Mesenchymal stem cell (in vitro differentiated cells and primary cell): ENCODE data around the gene VSX1.

Experiments
- DNase-seq: peaks from one replicate; pipeline ENCODE4 v3.0.0-alpha.2; 2013
- H2AFZ ChIP-seq: one replicate; pipeline ENCODE4 v1.6.1; 2013; ENCODE audit warnings: low read depth, mild to moderate bottlenecking, control low read depth, inconsistent platforms, low read length, moderate library complexity
- H2AK5ac ChIP-seq: 2 replicates; pipeline ENCODE4 v1.6.1; 2013; ENCODE audit warnings: low read length, moderate library complexity, mild to moderate bottlenecking, inconsistent platforms; ENCODE audit not compliant: severe bottlenecking
- H2BK120ac ChIP-seq: one replicate; pipeline ENCODE4 v1.6.1; 2013; ENCODE audit warnings: low read depth, mild to moderate bottlenecking, inconsistent platforms, low read length, moderate library complexity
- H2BK12ac ChIP-seq, 2 experiments: one replicate each; pipeline ENCODE4 v1.6.1; 2013; ENCODE audit warnings: inconsistent platforms in 2 of 2, low read length in 2 of 2, mild to moderate bottlenecking in 2 of 2, moderate library complexity in 2 of 2, control low read depth in 1 of 2
- H2BK15ac ChIP-seq: one replicate; pipeline ENCODE4 v1.6.1; 2013; ENCODE audit warnings: mild to moderate bottlenecking, low read depth, inconsistent platforms; ENCODE audit not compliant: poor library complexity, severe bottlenecking
- H2BK5ac ChIP-seq: 2 replicates; pipeline ENCODE4 v1.6.1; 2013; ENCODE audit warnings: low read depth, mild to moderate bottlenecking, low read length, control low read depth, inconsistent platforms; ENCODE audit not compliant: poor library complexity, severe bottlenecking
- H3K14ac ChIP-seq, 2 experiments: one replicate each; pipeline ENCODE4 v1.6.1; 2013; ENCODE audit warnings: inconsistent platforms in 2 of 2, low read length in 2 of 2, control low read depth in 1 of 2, mild to moderate bottlenecking in 1 of 2, moderate library complexity in 1 of 2
- H3K18ac ChIP-seq, 2 experiments: one replicate each; pipeline ENCODE4 v1.6.1; 2013; ENCODE audit warnings: inconsistent platforms in 2 of 2, low read length in 2 of 2, control low read depth in 1 of 2, low read depth in 1 of 2, mild to moderate bottlenecking in 1 of 2
- H3K23ac ChIP-seq, 2 experiments: one replicate each; pipeline ENCODE4 v1.6.1; 2013; ENCODE audit warnings: inconsistent platforms in 2 of 2, low read length in 2 of 2, mild to moderate bottlenecking in 2 of 2, moderate library complexity in 2 of 2, control low read depth in 1 of 2
- H3K27ac ChIP-seq: 2 replicates; pipeline ENCODE4 v1.5.1; 2013; ENCODE audit warnings: mild to moderate bottlenecking, moderate library complexity, low read length, control low read depth, inconsistent platforms; ENCODE audit not compliant: poor library complexity, severe bottlenecking
- H3K27me3 ChIP-seq, 2 experiments: 2 replicates each; pipeline versions ENCODE4 v1.6.1 to v1.7.0; 2013; ENCODE audit warnings: low read length in 2 of 2, mild to moderate bottlenecking in 2 of 2, moderate library complexity in 2 of 2, control low read depth in 1 of 2, inconsistent platforms in 1 of 2; ENCODE audit not compliant: control insufficient read depth in 1 of 2, insufficient read depth in 1 of 2
- H3K36me3 ChIP-seq, 2 experiments: 2 replicates each; pipeline versions ENCODE4 v1.6.1 to v1.7.0; 2013; ENCODE audit warnings: low read length in 2 of 2, control low read depth in 1 of 2, inconsistent platforms in 1 of 2, low read depth in 1 of 2, mild to moderate bottlenecking in 1 of 2; ENCODE audit not compliant: insufficient read depth in 2 of 2, control insufficient read depth in 1 of 2
- H3K4ac ChIP-seq, 2 experiments: one replicate each; pipeline ENCODE4 v1.6.1; 2013; ENCODE audit warnings: inconsistent platforms in 2 of 2, low read length in 2 of 2, mild to moderate bottlenecking in 2 of 2, moderate library complexity in 2 of 2, control low read depth in 1 of 2, low read depth in 1 of 2
- H3K4me1 ChIP-seq: 2 replicates; pipeline ENCODE4 v1.6.1; 2013; ENCODE audit warnings: low read depth, low read length, control low read depth; ENCODE audit not compliant: control insufficient read depth, insufficient read depth
- H3K4me2 ChIP-seq: 2 replicates; pipeline ENCODE4 v1.6.1; 2013; ENCODE audit warnings: low read length, mild to moderate bottlenecking, inconsistent platforms; ENCODE audit not compliant: poor library complexity, severe bottlenecking
- H3K4me3 ChIP-seq, 2 experiments: 2 replicates each; pipeline versions ENCODE4 v1.5.1 to v1.7.0; 2013; ENCODE audit warnings: low read length in 2 of 2, mild to moderate bottlenecking in 2 of 2, control low read depth in 1 of 2, low read depth in 1 of 2; ENCODE audit not compliant: insufficient read depth in 1 of 2
- H3K79me1 ChIP-seq: replicated peaks from 2 replicates; pipeline ENCODE4 v1.6.1; 2013; ENCODE audit warnings: mild to moderate bottlenecking, control low read depth, low read length, inconsistent platforms; ENCODE audit not compliant: poor library complexity, severe bottlenecking
- H3K9ac ChIP-seq: 2 replicates; pipeline ENCODE4 v1.7.0; 2013; ENCODE audit warnings: mild to moderate bottlenecking, low read length, moderate library complexity
- H3K9me3 ChIP-seq: 2 replicates; pipeline ENCODE4 v1.7.0; 2013; ENCODE audit warnings: mild to moderate bottlenecking, low read length; ENCODE audit not compliant: control insufficient read depth
- H4K8ac ChIP-seq: one replicate; pipeline ENCODE4 v1.6.1; 2013; ENCODE audit warnings: inconsistent platforms, mild to moderate bottlenecking, low read length, moderate library complexity
- H4K91ac ChIP-seq: one replicate; pipeline ENCODE4 v1.6.1; 2013; ENCODE audit warnings: mild to moderate bottlenecking, low read length, inconsistent platforms
- WGBS: methylation state at CpG from one replicate; pipeline ENCODE4 v1.1.7; 2013; ENCODE audit warnings: mixed read lengths; 5-methylcytosine and 5-hydroxymethylcytosine counted together

Gene VSX1

DNA sequence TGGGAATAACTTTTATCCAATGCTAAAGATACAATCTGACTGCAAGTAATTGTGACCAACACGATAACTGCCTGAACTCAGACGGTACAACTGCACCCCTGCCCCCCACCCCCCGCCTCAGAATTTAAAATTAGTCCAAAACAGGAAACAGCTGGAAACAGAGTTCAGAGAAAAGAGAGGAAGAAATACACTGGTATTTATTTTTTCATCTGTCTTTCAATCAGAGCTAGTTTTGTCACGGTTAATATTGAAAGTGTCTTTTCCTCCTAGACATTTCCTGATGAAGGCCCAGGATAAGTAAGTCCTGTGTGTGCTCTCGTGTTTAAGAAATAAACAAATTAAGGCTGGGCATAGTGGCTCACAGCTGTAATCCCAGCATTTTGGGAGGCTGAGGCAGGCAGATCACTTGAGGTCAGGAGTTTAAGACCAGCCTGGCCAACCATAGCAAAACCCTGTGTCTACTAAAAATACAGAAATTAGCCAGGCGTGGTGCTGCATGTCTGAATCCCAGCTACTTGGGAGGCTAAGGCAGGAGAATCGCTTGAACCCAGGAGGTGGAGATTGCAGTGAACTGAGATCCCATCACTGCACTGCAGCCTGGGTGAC, 45.5 kb downstream of the VSX1 start:
- H3K14ac ChIP-seq, result no peak overlapping the region
- H4K8ac ChIP-seq, result no peak overlapping the region
- no peaks in the 10 kb centered on the region for H3K79me1 ChIP-seq
- no peak overlapping the region for H3K4ac ChIP-seq
- H3K9me3 ChIP-seq, result no peaks in the 10 kb centered on the region
- H2BK12ac ChIP-seq, result no peak overlapping the region
- 62% methylated on average over 6 of the region's 7 CpGs for WGBS
- no peak overlapping the region for H3K23ac ChIP-seq
- no peak overlapping the region for H3K27ac ChIP-seq
- H2AK5ac ChIP-seq, result no peak overlapping the region
- no peak overlapping the region for H3K4me2 ChIP-seq
- no peak overlapping the region for H3K18ac ChIP-seq
- H3K4me1 ChIP-seq, result peaks cover 22% of the 10 kb centered on the region
- no peak overlapping the region for H2BK5ac ChIP-seq
- no peak overlapping the region for H4K91ac ChIP-seq
- peaks cover 0 to 4% of the 10 kb centered on the region in 2 experiments for H3K27me3 ChIP-seq
- H3K36me3 ChIP-seq, result peaks cover 0 to 4% of the 10 kb centered on the region in 2 experiments
- H2BK120ac ChIP-seq, result no peak overlapping the region
- no peak overlapping the region for H3K9ac ChIP-seq
- H3K4me3 ChIP-seq, result no peak overlapping the region
- no peak for DNase-seq
- no peak overlapping the region for H2BK15ac ChIP-seq
- H2AFZ ChIP-seq, result no peak overlapping the region

DNA sequence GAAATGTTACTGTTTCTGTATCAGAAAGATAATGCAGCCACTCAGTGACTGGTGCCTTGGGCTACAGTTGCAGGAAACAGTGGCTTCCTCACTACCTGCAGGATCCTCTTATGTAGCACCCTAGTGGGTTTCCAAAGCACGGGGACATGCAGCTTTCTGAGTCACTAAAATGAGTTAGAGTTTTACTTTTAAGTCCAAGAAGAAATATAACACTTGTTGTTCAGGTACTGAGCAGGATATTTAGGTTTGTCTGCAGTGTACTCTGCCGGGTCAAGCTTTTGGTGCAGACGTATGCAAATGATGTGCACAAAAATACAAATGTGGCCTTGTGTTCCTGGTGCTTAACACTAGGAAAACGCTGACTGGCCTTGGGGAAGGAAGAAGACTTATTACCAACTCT, 46.0 kb downstream of the VSX1 start:
- no peak overlapping the region for H3K9ac ChIP-seq

DNA sequence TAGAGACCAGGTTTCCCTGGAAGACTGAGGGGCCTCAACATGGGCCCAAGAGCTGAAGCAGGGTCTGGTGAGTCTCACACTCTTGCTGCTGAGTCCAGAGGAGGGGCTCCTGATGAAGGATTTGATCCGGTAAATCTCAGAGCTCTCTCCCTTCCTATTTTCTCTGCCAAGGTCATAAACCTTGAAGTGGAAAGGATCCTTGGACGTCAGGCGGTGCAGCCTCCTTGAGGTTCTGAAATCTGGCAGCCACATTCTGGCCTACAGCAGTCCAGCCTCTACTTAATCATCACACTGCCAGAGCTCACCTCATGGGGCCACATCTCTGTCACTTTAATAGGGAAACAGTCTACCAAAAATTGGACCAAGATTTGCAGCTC, 48.0 kb downstream of the VSX1 start:
- 76% methylated on average over 3 of the region's 3 CpGs for WGBS
- H2BK15ac ChIP-seq, result no peak overlapping the region
- H3K27ac ChIP-seq, result no peak overlapping the region
- no peak overlapping the region for H3K23ac ChIP-seq
- no peaks in the 10 kb centered on the region for H3K79me1 ChIP-seq
- H3K9ac ChIP-seq, result no peak overlapping the region
- H2BK120ac ChIP-seq, result no peak overlapping the region
- H3K4me2 ChIP-seq, result no peak overlapping the region
- H3K9me3 ChIP-seq, result no peaks in the 10 kb centered on the region
- no peak overlapping the region for H2BK12ac ChIP-seq
- no peak overlapping the region for H3K18ac ChIP-seq
- H4K8ac ChIP-seq, result no peak overlapping the region
- no peak overlapping the region for H2AK5ac ChIP-seq
- H3K27me3 ChIP-seq, result peaks cover 0 to 4% of the 10 kb centered on the region in 2 experiments
- H2AFZ ChIP-seq, result no peak overlapping the region
- H3K36me3 ChIP-seq, result peaks cover 0 to 8% of the 10 kb centered on the region in 2 experiments
- no peak overlapping the region for H3K4me3 ChIP-seq
- no peak overlapping the region for H3K14ac ChIP-seq
- no peak overlapping the region for H4K91ac ChIP-seq
- no peak overlapping the region for H2BK5ac ChIP-seq
- DNase-seq, result no peak
- H3K4me1 ChIP-seq, result peaks cover 13% of the 10 kb centered on the region
- no peak overlapping the region for H3K4ac ChIP-seq

More for the DNA sequence above, 46.0 kb downstream of the VSX1 start:
- no peak overlapping the region for H2AK5ac ChIP-seq
- H3K27me3 ChIP-seq, result peaks cover 0 to 4% of the 10 kb centered on the region in 2 experiments
- peaks cover 22% of the 10 kb centered on the region for H3K4me1 ChIP-seq
- H3K36me3 ChIP-seq, result peaks cover 0 to 4% of the 10 kb centered on the region in 2 experiments
- no peak overlapping the region for H4K91ac ChIP-seq
- H3K27ac ChIP-seq, result no peak overlapping the region
- 73% methylated on average over 4 of the region's 4 CpGs for WGBS
- H4K8ac ChIP-seq, result no peak overlapping the region
- no peak overlapping the region for H3K14ac ChIP-seq
- H3K18ac ChIP-seq, result no peak overlapping the region
- H3K4ac ChIP-seq, result no peak overlapping the region
- H2BK15ac ChIP-seq, result no peak overlapping the region
- no peaks in the 10 kb centered on the region for H3K9me3 ChIP-seq
- H2BK5ac ChIP-seq, result no peak overlapping the region
- DNase-seq, result no peak
- H2BK120ac ChIP-seq, result no peak overlapping the region
- no peaks in the 10 kb centered on the region for H3K79me1 ChIP-seq
- H3K23ac ChIP-seq, result no peak overlapping the region
- no peak overlapping the region for H2BK12ac ChIP-seq
- H2AFZ ChIP-seq, result no peak overlapping the region
- no peak overlapping the region for H3K4me2 ChIP-seq
- no peak overlapping the region for H3K4me3 ChIP-seq

DNA sequence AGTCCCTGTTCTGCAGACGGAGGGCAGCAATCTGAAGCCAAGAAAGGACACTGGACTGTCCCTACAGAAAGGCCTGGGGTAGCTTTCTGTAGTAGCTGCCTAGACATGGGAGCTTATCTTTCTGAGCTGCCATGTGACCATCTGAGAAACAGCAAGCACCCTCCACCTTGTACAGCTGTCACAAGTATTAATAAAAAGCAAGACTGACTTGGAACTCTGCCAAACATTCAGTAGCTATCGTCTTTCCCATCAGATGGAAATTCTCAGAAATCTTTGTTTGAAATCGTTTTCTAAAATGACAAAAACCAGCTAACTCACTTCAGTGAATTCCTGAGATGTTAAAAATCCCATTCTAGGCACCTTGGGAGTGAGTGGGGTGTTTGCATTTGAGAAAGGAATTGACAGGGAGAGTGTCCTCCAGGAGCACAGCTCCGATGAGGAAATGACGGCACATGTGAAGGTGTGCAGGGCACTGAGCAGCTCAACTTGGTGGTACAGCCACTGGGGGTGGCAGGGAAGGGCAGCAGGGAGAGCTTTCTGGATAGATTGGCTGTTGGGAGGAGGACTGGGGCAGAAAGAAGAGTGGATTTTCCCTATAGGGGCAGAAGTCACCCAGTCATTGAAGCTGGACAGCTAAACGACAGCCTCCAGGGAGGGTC, 48.5 kb downstream of the VSX1 start:
- Histone ChIP-seq H4K8ac (no peak overlapping the region), H2BK5ac (no peak overlapping the region), H2BK120ac (no peak overlapping the region), H3K79me1 (no peaks in the 10 kb centered on the region), H3K4me1 (peaks cover 8% of the 10 kb centered on the region), H3K9me3 (no peaks in the 10 kb centered on the region), H2AK5ac (no peak overlapping the region), H3K4ac (no peak overlapping the region), H3K14ac (no peak overlapping the region), H3K27ac (no peak overlapping the region), H2BK12ac (no peak overlapping the region), H3K23ac (no peak overlapping the region), H4K91ac (no peak overlapping the region), H3K36me3 (peaks cover 0 to 4% of the 10 kb centered on the region in 2 experiments), H3K18ac (no peak overlapping the region), H3K4me2 (no peak overlapping the region), H2AFZ (no peak overlapping the region), H3K27me3 (peaks cover 0 to 4% of the 10 kb centered on the region in 2 experiments), H2BK15ac (no peak overlapping the region), H3K9ac (no peak overlapping the region), H3K4me3 (no peak overlapping the region)
- 84% methylated on average over 5 of the region's 6 CpGs for WGBS
- DNase-seq, result no peak
